Measurements from ENCODE around the gene CCK.

The CCK gene

DNA sequence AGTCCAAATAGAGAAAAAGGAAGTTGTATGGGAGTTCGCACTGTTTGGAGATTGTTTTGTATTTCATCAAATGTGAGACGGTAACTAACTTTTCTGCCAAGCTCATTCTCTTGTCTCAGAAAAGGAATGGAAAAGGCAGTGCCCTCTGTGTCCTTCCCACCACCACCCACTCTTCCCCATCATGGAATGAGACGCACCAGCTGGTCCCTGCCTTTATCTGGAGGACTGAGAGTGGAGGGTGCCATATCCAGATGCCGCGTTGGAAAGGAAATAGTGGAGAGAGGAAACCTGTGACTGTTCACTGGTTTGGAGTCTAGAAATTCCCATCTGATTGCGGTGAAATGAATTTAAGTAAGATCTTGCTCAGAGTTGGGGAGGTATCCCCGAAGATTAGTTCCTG, 3.7 kb upstream of the CCK start:
- DNase-seq (ENCODE audit: low read depth in 1 of 2, low spot score in 1 of 2) = no peak

DNA sequence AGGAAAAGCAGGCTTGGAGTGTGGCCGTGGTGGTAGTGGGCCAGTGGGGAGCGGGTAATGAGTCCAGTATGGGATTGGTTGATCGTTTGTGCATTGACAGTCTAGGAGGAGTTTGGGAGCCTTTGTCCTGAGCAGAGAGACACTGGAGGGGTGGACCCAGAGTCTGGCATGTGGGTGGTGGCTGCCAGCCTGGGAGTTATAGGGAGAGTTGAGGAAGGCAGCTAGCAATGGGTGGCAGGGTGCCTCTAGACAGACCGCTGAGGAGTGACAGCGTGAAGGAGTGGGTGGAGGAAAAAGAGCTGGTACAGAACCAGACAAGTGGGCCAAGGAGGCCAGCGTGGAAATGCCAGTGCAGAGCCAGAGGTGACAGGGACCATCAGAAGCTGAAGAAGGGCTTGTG, 1.9 kb upstream of the CCK start:
- no peak for DNase-seq (ENCODE audit: low read depth in 1 of 2, low spot score in 1 of 2)

DNA sequence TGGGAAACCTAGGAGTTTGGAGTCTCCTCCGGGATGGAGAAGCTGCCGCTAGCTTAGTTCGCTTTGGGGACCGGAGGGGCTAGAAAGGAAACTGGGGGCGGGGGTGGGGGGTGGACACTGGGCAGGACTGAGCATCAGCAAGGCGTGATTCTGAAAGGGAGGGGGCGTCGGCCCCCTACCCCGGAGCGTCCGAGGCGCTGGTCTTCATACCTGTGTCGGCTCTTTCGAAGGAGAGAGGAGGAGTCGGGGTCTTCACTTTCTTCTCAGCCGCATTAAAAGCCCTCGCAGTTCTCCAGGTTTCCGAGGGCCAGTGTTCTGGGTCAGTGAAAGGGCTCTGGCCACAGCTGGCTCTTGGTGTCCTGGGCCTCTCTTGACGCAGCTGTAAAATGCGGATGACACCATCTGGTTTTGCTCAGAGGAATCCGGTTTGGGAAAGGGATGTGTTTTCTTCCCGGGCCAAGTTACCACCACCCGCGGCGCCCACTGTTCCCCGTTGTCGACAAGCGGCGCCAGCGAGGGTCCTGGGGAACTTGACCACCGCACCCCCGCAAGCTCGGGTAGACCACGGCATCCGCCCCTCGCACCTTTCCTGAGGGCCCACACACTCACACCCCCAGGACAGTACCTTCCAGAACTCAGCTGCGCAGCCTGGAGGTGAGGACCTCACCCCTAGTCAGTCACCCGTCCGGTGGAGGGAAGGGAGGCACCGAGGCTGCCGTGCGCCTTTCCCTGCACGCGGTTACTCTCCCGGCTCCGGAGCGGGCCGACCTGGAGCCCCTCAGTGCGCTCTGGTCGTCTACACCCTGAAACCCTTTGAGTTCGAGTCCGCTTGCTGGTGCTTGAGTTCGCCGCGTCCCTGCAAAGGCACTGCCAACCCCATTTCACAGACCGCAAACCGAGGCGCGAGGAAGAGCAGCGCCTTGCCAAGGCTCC, 660 bp downstream of the CCK start:
- DNase-seq (ENCODE audit: low read depth in 1 of 2, low spot score in 1 of 2) = no peak

DNA sequence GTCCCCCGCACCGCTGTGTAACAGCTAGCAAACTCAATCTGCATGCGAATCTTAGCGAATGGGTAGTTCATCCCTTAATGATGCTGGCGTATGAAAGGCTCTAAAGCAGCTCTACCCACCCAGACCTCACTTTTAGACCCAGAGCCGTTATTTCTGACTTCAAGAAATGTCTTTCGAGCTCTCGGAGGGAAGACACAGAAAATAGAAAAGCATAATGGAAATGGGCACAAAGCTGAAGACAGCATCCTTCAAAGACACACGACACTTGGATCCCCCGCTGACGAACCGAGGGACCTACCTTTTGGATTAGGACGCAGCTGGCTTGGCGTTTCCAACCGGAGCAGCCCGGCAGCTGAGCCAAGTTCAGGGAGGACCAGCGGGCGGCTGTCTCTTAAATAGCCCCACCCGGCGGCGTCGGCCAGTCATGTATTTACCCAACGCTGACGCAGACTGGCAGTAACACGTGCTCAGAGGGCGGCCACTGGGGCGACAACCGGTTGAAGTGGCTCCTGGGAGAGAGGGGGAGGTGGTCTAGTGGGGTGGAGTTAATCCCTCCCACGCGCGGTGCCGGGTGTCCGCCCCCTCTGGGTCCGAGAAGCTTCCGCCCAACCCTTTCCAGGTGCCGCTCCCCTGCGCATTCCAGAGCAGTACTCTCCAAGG, 1.5 kb downstream of the CCK start:
- DNase-seq (ENCODE audit: low read depth in 1 of 2, low spot score in 1 of 2) = no peak

DNA sequence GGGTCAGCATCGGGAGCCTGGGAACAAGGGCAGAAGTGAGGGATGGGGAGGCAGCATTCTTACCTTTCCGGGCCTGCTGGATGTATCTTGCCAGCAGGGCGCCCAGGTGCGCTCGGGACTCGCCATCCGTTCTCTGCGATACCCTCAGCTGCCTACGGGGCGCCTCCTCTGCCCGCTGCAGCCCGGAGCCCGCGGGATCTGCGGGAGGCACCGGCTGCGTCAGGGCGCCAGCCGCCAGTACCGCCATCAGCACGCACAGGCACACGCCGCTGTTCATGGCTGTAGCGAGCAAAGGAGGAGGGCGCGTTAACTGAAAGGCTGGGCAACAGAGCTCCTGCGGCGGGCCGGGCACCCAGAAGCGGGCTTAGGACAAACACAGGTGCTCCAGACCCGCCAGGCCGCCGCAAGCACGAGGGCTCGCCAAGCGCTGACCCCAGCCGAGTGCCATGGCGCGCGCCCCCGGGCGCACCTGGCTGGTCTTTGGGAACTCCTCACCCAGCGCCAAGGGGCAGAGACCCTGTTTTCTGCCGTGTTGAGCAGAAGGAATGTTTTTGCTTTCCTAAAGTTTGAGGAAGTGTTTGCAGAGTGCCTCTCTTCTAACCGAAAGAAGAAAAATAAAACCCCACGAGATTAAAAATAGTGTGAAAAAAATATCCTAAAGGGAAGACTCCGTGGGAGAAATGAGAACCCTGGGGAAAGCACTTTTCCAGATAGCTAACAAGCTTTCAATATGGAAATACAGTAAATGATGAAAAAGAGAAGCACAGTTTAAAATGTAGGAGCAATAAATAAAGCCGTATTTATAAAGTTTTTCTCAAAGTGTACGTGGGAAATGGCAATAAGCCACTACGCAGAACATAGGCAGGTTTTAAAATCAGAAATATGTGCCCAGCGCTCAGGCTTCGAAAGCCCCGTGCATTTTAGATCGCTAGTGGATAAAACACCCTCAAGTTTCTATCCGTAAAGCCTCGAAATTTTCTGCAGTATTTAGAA, 2.3 kb downstream of the CCK start:
- DNase-seq (ENCODE audit: low read depth in 1 of 2, low spot score in 1 of 2) = no peak

DNA sequence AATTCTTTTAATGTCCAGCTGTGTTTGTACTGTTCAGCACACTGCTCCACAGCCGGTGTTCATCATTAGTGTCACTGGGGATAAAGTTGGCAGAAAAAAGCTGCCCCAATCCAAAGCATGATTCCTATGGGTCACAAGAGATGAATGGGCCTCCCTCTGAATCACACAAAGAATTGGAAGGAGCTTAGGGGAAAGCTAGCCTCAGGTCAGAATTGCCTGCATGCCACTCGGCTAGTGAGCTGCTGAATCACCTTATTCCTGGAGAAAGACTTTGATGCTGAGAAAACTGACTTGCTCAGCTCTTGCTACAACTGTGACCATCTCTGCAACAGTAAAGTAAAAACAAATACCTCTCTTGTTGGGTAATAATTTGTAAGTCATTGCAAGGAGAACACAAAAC, 3.5 kb downstream of the CCK start:
- DNase-seq (ENCODE audit: low read depth in 1 of 2, low spot score in 1 of 2) = no peak

DNA sequence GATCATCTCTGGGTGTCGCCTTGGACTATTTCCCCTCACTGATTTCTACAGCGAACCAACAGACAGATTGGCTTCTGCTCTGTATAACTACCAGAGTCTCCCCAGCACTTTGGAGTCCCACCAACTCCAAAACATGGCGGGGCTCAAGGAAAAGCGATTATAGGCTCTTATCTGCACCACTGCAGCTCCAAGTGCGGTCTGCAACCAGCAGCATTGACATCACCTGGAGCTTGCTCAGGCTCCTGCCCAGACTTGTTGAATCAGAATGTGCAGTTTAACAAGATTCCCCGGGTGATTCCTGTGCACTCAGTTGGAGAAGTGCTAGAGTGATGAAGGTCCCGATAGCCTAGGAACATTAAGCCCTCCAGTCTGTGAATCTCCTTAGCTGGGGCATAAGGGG, 9.0 kb downstream of the CCK start:
- DNase-seq (ENCODE audit: low read depth in 1 of 2, low spot score in 1 of 2) = no peak

DNA sequence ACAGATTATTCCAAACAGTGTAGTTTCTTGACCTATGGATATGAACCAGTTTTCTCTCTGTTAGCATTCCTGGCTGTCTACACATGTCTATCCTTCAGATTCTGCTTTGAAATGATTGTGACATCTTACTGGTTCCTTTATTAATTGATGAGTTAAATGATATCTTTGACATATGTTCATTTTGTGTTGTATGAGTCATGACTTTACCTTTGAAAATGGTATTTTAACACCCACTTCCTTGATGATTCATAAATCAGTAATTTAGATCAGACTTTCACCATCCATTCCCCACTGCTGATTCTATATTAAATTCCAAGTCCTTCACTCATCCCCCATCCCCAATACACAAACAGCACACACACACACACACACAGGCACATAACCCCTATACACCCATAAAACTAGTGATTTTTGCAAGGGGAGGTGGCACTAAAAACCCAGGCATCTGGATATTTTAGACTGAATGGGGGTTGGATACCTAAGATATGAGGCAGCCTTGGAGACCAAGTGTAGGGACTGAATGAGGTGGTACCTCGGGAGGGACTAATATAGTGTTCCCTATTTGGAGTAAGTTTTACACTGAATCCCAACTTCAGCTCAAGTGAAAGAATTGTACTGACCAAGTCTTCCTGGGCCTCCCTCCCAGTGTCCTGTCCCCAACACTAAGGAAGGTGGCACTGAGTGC, 9.7 kb downstream of the CCK start:
- DNase-seq (ENCODE audit: low read depth in 1 of 2, low spot score in 1 of 2) = no peak

DNA sequence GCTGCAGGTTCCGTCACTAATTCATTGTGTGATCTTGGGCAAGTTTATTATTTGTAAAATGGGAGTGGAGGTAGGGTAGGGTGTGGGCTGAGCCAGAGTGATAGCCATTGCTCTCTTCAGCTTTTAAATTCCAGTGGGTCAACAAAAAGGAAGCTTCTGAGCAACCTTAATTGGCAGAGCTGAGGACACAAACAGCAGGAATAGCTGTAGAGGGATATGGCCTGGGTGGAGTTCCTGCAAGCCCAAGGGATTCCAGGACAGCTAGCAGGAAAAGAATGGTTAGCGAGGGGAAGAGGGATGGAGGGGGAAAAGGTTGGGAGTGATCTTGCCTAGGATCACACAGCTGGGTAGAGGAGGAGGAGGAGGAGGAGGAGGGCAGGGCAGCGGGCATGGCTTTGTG, 11.4 kb downstream of the CCK start:
- no peak for DNase-seq (ENCODE audit: low read depth in 1 of 2, low spot score in 1 of 2)

DNA sequence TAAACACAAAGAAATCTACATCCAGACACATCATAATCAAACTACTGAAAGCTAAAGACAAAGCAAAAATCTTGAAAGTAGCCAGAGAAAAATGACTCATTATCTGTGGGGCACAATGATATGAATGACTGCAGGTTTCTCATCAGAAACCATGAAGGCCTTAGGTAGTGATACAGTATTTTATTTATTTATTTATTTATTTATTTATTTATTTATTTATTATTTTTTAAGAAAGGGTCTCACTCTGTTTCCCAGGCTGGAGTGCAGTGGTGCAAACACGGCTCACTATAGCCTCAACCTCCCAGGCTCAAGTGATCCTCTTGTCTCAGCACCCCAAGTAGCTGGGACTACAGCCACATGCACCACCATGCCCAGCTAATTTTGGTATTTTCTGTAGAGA, 15.2 kb downstream of the CCK start:
- no peak for DNase-seq (ENCODE audit: low read depth in 1 of 2, low spot score in 1 of 2)

DNA sequence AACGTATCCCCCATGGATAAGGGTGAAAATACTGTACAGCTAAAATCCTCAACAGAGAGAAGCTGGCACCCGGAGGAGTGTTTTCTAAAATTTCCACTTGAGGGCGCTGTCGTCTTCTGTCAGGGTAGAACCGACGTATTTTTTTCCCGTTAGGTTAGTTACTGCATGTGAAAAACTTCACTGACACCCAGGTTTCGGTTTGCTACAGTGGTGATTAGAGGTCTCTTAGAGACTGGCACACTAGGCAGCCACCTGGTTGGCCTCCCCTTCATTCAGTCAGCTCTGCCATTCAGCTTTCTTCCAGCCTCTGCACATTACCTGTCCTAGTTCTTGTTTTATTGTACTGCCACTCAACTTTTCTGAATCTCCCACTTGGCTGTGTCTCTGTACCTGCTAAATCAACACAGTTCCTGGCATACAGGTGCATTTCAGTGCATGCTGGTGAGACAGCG, 18.4 kb downstream of the CCK start:
- DNase-seq (ENCODE audit: low read depth in 1 of 2, low spot score in 1 of 2) = peak in 1 of 2 donors; percentile 32

DNA sequence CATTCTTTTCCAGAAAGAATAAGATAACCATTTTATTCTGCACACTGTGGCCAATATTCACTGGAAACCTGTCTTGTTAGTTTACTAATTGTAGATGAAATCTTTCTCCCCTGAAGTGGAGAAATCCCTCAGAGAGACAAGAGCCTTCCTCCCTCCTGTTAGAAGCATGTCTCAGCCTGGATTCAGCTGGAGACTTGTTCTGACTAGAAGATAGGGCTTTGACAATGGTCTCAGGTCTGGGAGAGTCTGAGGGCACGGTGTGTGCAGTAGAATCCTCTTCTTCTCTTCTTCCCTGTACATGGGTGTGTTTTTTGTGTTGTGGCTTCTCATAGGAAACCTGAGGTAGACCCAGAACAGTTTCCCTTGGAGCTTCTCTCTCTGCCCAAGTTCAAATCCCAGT, 19.9 kb downstream of the CCK start:
- no peak for DNase-seq (ENCODE audit: low read depth in 1 of 2, low spot score in 1 of 2)

DNA sequence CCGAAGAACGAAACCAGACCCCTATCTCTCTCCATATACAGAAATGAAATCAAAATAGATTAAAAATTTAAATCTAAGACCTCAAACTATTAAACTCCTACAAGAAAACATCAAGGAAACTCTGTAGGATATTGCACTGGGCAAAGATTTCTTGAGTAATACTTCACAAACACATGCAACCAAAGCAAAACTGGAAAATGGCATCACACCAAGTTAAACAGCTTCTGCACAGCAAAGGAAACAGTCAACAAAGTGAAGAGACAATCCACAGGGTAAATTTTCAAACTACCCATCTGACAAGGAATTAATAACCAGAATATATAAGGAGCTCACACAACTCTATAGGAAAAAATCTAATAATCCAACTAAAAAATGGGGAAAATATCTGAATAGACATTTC, 29.4 kb downstream of the CCK start:
- DNase-seq (ENCODE audit: low read depth in 1 of 2, low spot score in 1 of 2) = no peak

DNA sequence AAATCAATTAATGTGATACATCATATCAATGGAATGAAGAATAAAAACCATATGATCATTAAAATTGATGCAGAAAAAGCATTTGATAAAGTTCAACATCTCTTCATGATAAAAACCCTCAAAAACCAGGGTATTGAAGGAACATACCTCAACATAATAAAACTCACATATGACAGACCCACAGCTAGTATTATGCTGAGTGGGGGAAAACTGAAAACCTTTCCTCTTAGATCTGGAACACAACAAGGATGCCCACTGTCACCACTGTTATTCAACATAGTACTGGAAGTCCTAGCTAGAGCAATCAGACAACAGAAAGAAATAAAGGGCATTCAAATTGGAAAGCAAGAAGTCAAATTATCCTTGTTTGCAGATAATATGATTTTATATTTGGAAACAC, 30.5 kb downstream of the CCK start:
- no peak for DNase-seq (ENCODE audit: low read depth in 1 of 2, low spot score in 1 of 2)

DNA sequence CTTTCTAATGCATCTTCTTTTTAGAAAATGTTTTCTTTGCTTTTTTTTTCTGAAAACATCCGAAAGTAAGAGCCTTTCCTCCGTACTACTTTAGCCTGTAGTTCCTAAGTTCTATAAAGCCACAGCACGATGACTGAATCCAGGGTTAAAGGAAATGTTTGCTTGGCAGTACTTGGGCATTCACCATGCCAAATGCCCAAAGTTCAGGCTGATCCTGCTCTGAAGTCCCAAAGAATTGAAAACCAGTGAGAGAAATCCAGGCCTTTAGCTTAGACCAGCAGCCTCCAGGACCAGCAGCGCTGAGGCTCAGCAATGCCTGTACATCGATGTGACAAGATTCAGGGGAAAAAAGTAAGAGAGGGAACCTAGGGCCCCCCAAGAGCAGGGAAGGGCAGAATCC, 35.1 kb downstream of the CCK start:
- no peak for DNase-seq (ENCODE audit: low read depth in 1 of 2, low spot score in 1 of 2)

DNA sequence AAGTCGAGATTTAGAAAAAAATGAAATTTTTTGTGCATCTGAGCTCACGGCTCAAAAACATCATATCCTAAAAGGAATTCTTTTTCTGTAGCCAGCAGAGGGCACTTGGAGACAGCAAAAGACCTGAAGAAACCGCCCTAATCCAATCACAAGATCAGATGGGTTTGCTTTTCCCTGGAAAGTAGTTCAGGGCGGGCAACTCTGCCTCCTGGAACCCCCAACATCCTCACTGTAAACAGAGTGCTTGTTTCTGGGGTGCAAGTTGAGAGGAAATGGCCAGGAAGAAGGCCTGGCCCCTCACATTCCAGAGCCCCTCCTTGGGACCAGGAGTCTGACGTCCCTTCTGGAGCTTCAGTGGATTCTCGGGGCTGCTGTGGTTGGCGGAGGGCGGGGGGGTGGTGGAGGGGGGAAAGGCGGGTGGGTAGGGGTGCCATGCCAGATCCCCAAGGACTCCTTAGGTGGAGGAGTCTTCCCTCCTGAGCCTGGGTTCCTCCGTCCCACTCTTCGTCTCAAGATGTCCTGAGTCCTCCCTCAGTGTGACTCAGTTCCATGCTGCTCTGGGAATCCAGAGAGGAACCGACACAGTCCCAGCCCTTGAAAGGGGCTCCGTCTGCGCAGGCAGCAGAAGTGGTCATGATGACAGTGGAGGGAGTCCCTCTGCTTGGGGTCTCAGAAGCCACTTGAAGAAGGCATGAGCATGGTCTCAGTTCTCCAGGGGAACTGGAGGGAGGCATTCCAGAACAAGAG, 35.9 kb downstream of the CCK start:
- DNase-seq (ENCODE audit: low read depth in 1 of 2, low spot score in 1 of 2) = no peak

DNA sequence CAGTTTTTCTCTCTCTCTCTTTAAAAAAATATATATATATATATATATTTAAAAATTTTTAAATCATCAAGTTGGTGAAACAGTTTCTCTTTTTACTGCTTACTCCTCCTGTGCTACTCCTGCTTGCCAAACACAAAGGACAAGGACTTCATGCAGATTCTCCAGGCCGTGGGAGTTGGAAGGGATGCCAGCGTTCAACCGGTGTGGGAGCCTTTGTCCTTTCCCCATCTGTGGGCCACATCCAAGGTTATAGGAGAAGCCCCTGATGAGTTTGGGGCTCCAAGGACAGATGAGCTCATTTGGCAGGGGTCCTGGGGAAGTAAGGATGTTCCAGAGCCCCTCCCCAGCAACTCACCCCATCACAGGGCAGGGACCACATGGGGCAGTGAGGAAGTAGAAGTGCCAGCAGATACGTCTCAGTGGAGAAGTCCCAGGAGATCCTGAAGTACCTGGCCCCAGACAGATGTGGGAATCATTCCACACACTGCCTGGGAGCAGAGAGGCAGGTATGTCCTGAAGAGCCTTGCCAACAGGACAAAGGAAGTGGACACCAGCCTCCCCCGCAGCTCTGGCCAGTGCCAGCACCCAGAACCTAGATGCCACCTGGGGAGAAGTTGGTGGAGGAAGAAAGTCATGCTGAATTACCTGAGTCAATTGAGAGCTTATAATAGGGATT, 36.6 kb downstream of the CCK start:
- DNase-seq (ENCODE audit: low read depth in 1 of 2, low spot score in 1 of 2) = no peak

DNA sequence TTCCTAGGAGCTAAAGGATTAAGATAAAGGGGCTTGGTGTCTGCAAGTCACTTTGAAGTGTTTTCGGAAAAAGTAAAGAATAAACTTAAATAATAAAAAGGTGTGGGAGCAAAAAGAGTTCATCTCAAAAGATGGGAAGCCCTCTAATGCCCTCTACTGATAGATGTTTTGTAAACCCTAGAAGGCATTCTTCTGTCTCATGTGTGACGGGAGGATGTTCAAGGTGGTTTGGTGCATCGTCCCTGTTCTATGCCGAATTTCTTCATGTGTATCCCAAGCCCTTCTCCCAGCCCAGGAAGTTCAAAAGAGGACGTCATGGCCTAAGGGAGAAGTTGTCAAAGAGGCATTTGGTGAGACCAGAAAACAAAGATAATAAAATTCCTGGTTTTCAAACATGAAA, 37.2 kb downstream of the CCK start:
- DNase-seq (ENCODE audit: low read depth in 1 of 2, low spot score in 1 of 2) = no peak
